Uterus (tissue), 2 donors: ENCODE measurements around the gene NWD2.

Experiments
- CTCF ChIP-seq, 4 experiments: fragments of 200-600 bp in 2 of 4; fragments of 450-650 bp in 2 of 4; sonication (generic) in 2 of 4; IDR thresholded peaks; one replicate each; pipeline ENCODE4 v1.5.1; 2016 to 2019; ENCODE audit warnings: antibody characterized with exemption in 4 of 4, mild to moderate bottlenecking in 2 of 4, moderate library complexity in 1 of 4
- POLR2A ChIP-seq, 2 donors: fragments of 450-650 bp; IDR thresholded peaks; one replicate each; pipeline ENCODE4 v1.6.1; 2016; ENCODE audit warnings: antibody characterized with exemption in 2 of 2, mild to moderate bottlenecking in 1 of 2, moderate library complexity in 1 of 2

GRCh38 chr4:37451656-37452055 lies 207.1 kb downstream of the NWD2 start:
- no peak for TF ChIP-seq CTCF (IDR thresholded peaks at IDR 0.05)
- no peak for TF ChIP-seq POLR2A (IDR thresholded peaks at IDR 0.05)
